GM18502 (cell line): ENCODE results near the gene FCER1G.
A peak's percentile ranks its signal among the peaks of the same experiment; 100 is the strongest.
"Not testable (repeated sequence)": the region's sequence is repeated elsewhere in the genome, so short reads cannot be mapped to it uniquely, and the experiment has no call there.

Experiments used
- ATAC-seq: cut with Tn5 transposase; IDR thresholded peaks from one replicate; pipeline ENCODE4 v1.9.1; 2021; ENCODE audit warnings: mild to moderate bottlenecking; ENCODE audit not compliant: unreplicated experiment, poor library complexity

Gene FCER1G

GRCh38 chr1:161201836-161202712 lies 13.0 kb upstream of the FCER1G start, which contains the start of gene NDUFS2:
TSS of gene NDUFS2 (plus strand) at chr1:161202367. CDS start at chr1:161202386, 19 bp downstream.
- ATAC-seq = peak; percentile 95

- ATAC-seq = no peak
These were observed 8.5 kb upstream of the FCER1G start for GRCh38 chr1:161206411-161207140.

GRCh38 chr1:161207173-161207572 lies 7.9 kb upstream of the FCER1G start:
- no peak for ATAC-seq

- ATAC-seq = peak; percentile 63
These were observed 5.2 kb upstream of the FCER1G start for GRCh38 chr1:161209790-161210409.

GRCh38 chr1:161214369-161214768 lies 726 bp upstream of the FCER1G start:
- ATAC-seq = no peak

- ATAC-seq = peak; percentile 78
These were observed 2.0 kb downstream of the FCER1G start for GRCh38 chr1:161216945-161217712.

GRCh38 chr1:161217831-161218230 lies 2.7 kb downstream of the FCER1G start:
- ATAC-seq = no peak

GRCh38 chr1:161218301-161219077 lies 3.4 kb downstream of the FCER1G start:
- no peak for ATAC-seq

GRCh38 chr1:161219078-161219892 lies 4.2 kb downstream of the FCER1G start:
- ATAC-seq = no peak

- ATAC-seq = no peak
These were observed 4.9 kb downstream of the FCER1G start for GRCh38 chr1:161220002-161220401.

GRCh38 chr1:161222175-161223019 lies 7.3 kb downstream of the FCER1G start:
- no peak for ATAC-seq

GRCh38 chr1:161223805-161224694 lies 9.0 kb downstream of the FCER1G start:
- ATAC-seq = no peak

GRCh38 chr1:161224695-161225087 lies 9.6 kb downstream of the FCER1G start:
- ATAC-seq = not testable (repeated sequence)

GRCh38 chr1:161225178-161225533 lies 10.1 kb downstream of the FCER1G start:
- no peak for ATAC-seq

- peak; percentile 95 for ATAC-seq
These were observed 10.6 kb downstream of the FCER1G start, which contains the start of gene TOMM40L for GRCh38 chr1:161225534-161226319. TSS of gene TOMM40L (plus strand) at chr1:161226060. CDS start at chr1:161226490, 430 bp downstream.

- ATAC-seq = no peak
These were observed 11.2 kb downstream of the FCER1G start for GRCh38 chr1:161226320-161226711.
